Ishikawa (cell line): Measurements from ENCODE around the gene MARK3.

Experiments used
- CREB1 ChIP-seq: IDR thresholded peaks from 2 replicates; pipeline ENCODE4 v1.6.1; 2012; ENCODE audit warnings: low read depth
- EP300 ChIP-seq: IDR thresholded peaks from 2 replicates; pipeline ENCODE4 v1.6.1; 2012; ENCODE audit warnings: borderline replicate concordance
- FOXM1 ChIP-seq: IDR thresholded peaks from 2 replicates; pipeline ENCODE4 v1.6.1; 2012; ENCODE audit warnings: low read depth, borderline replicate concordance
- NFIC ChIP-seq: IDR thresholded peaks from 2 replicates; pipeline ENCODE4 v1.6.1; 2012
- RAD21 ChIP-seq: IDR thresholded peaks from 2 replicates; pipeline ENCODE4 v1.6.1; 2012; ENCODE audit warnings: low read depth
- TAF1 ChIP-seq: IDR thresholded peaks from 2 replicates; pipeline ENCODE4 v1.6.1; 2012; ENCODE audit warnings: low read depth, mild to moderate bottlenecking
- YY1 ChIP-seq: IDR thresholded peaks from 2 replicates; pipeline ENCODE4 v1.6.1; 2012; ENCODE audit warnings: low read depth
- TF ChIP-seq, protein P1 (sequence below): IDR thresholded peaks from 2 replicates; pipeline ENCODE4 v1.6.1; 2012
- TF ChIP-seq, protein P2 (sequence below): IDR thresholded peaks from 2 replicates; pipeline ENCODE4 v1.6.1; 2012
- TF ChIP-seq, protein P3 (sequence below): IDR thresholded peaks from 2 replicates; pipeline ENCODE4 v1.6.1; 2012; ENCODE audit warnings: low read depth, mild to moderate bottlenecking

DNA sequence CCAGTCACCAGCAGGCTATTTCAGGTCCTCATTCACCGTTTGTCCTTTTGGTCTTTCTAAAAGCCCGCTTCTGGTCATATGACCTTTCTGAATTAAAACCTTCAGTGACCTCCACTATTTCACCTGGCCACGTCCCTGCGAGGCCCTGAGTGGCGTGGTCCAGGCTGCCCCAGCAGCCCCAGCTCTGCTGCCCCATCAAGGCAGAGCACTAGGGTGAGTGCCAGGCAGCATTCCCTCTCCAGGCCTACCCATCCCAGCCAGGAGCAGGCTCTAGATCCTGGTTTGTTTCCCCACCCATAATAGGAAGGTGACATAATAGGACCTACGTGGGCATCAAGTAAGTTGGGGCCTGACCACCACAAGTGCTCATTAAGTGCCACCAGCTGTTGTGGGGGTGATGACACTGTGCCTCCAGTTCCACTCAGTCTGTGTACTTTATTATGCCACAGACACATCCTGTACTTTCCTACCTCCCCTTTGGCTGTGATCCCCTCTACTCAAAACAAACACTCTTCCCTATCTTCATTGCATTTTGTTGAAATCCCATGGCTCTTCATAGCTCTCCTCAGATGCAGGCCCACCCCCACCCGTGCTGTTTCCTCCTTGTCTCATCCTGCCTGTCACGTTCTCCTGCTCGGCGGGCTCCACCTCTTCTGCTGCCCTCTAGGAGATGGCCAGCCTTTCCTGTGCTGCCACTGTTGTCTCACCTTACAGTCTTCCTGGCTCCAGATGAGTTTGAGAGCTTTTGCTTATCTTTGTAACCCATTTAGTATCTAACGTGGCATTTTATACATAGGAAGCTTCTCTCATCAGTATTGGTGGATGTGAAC is 116.0 kb downstream of the MARK3 start:
- TF ChIP-seq EP300 (no peak), CREB1 (no peak), RAD21 (no peak), TAF1 (no peak), FOXM1 (no peak), YY1 (no peak), NFIC (no peak)
- TF ChIP-seq, protein P1, sequence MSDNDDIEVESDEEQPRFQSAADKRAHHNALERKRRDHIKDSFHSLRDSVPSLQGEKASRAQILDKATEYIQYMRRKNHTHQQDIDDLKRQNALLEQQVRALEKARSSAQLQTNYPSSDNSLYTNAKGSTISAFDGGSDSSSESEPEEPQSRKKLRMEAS, result no peak
- TF ChIP-seq, protein P2, sequence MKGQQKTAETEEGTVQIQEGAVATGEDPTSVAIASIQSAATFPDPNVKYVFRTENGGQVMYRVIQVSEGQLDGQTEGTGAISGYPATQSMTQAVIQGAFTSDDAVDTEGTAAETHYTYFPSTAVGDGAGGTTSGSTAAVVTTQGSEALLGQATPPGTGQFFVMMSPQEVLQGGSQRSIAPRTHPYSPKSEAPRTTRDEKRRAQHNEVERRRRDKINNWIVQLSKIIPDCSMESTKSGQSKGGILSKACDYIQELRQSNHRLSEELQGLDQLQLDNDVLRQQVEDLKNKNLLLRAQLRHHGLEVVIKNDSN, result no peak
- TF ChIP-seq, protein P3, sequence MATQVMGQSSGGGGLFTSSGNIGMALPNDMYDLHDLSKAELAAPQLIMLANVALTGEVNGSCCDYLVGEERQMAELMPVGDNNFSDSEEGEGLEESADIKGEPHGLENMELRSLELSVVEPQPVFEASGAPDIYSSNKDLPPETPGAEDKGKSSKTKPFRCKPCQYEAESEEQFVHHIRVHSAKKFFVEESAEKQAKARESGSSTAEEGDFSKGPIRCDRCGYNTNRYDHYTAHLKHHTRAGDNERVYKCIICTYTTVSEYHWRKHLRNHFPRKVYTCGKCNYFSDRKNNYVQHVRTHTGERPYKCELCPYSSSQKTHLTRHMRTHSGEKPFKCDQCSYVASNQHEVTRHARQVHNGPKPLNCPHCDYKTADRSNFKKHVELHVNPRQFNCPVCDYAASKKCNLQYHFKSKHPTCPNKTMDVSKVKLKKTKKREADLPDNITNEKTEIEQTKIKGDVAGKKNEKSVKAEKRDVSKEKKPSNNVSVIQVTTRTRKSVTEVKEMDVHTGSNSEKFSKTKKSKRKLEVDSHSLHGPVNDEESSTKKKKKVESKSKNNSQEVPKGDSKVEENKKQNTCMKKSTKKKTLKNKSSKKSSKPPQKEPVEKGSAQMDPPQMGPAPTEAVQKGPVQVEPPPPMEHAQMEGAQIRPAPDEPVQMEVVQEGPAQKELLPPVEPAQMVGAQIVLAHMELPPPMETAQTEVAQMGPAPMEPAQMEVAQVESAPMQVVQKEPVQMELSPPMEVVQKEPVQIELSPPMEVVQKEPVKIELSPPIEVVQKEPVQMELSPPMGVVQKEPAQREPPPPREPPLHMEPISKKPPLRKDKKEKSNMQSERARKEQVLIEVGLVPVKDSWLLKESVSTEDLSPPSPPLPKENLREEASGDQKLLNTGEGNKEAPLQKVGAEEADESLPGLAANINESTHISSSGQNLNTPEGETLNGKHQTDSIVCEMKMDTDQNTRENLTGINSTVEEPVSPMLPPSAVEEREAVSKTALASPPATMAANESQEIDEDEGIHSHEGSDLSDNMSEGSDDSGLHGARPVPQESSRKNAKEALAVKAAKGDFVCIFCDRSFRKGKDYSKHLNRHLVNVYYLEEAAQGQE, result no peak
